Sigmoid colon (tissue), 7 donors: ENCODE data around the gene KIF4A. TPM values are rescaled to one million over a fixed set of nuclear protein-coding genes. Genes with fewer than 3 reads are reported as not detected.

ENCODE experiments used
- DNase-seq: peaks from one replicate; pipeline ENCODE4 v3.0.0-alpha.2; 2019
- H3K27ac ChIP-seq, 4 donors: fragments of 200-600 bp; sonication (generic); one replicate each; pipeline ENCODE4 v1.5.1; 2016 to 2019; ENCODE audit warnings: mild to moderate bottlenecking in 1 of 4
- H3K27me3 ChIP-seq, 3 donors: fragments of 200-600 bp; sonication (generic); one replicate each; pipeline ENCODE4 v1.5.1; 2019; ENCODE audit warnings: mild to moderate bottlenecking in 1 of 3
- H3K36me3 ChIP-seq, 4 donors: fragments of 200-600 bp; sonication (generic); one replicate each; pipeline ENCODE4 v1.5.1; 2016 to 2019
- H3K4me1 ChIP-seq, 4 donors: fragments of 200-600 bp; sonication (generic); one replicate each; pipeline ENCODE4 v1.5.1; 2017 to 2019
- H3K4me3 ChIP-seq, 4 donors: fragments of 200-600 bp; sonication (generic); one replicate each; pipeline ENCODE4 v1.5.1; 2017 to 2019; ENCODE audit warnings: mild to moderate bottlenecking in 2 of 4, moderate library complexity in 1 of 4
- H3K9me3 ChIP-seq, 4 donors: fragments of 200-600 bp in 3 of 4; sonication (generic) in 3 of 4; one replicate each; pipeline versions ENCODE4 v1.5.1 to v1.6.1; 2013 to 2019
- EP300 ChIP-seq, 4 donors: sonication (generic); formaldehyde crosslinking; IDR thresholded peaks; one replicate each; pipeline ENCODE4 v1.6.1; 2017; ENCODE audit warnings: antibody characterized with exemption in 4 of 4
- POLR2A ChIP-seq, 2 donors: fragments of 450-650 bp; IDR thresholded peaks; one replicate each; pipeline ENCODE4 v1.6.1; 2016; ENCODE audit warnings: antibody characterized with exemption in 2 of 2, mild to moderate bottlenecking in 2 of 2, moderate library complexity in 2 of 2
- POLR2AphosphoS5 ChIP-seq, 4 donors: sonication (generic); formaldehyde crosslinking; IDR thresholded peaks; one replicate each; pipeline ENCODE4 v1.6.1; 2017; ENCODE audit warnings: antibody characterized with exemption in 4 of 4
- WGBS, 2 donors: extraction: QIAGEN DNeasy Blood & Tissue Kit; methylation state at CpG; one replicate each; pipeline ENCODE4 v1.1.7; 2013; 5-methylcytosine and 5-hydroxymethylcytosine counted together
- intact Hi-C: fragments of 100-400 bp; cut with DNase I; formaldehyde crosslinking; loops from one replicate; pipeline ENCODE4 v1.15.1; 2023
- polyA plus RNA-seq, 3 donors: library from polyadenylated mRNA; stranded (reverse); fragments of 200-250 nt; gene quantifications; one replicate each; pipeline ENCODE4 v1.2.3, GENCODE V29; 2013
- total RNA-seq, 4 donors: library from RNA; depleted of rRNA; stranded (reverse); fragments of >200 nt; gene quantifications; one replicate each; pipeline ENCODE4 v1.1.0, GENCODE V29; 2016
- TF ChIP-seq, protein P1 (sequence below), 4 experiments: fragments of 450-650 bp in 3 of 4; fragments of 200-600 bp in 1 of 4; IDR thresholded peaks; one replicate each; pipeline ENCODE4 v1.5.1; 2016 to 2019; ENCODE audit warnings: antibody characterized with exemption in 4 of 4, mild to moderate bottlenecking in 3 of 4, moderate library complexity in 2 of 4
- donor health status: healthy with polysubstance abuse.
- donor health status: Bipolar disorder and iron deficiency.
- donor health status: healthy.

KIF4A gene
- total and polyA plus RNA-seq, 7 donors, result 0.16 to 5.5 (median 0.55) TPM

DNA sequence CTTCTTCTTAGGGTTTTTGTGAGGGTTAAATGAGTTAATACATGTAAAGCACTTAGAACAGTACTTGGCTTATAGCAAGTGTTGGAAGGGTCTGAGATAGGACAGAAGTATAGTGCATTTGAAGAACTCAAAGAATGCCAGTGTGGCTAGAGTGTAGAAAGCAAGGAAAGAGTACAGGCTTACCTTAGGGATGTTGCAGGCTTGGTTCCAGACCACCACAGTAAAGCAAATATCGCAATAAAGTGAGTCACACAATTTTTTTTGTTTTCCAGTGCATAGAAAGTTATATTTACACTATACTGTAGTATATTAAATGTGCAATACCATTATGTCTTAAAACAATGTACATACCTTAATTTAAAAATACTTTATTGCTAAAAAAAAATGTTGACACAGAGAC is 41.3 kb downstream of the KIF4A start:
- 100% methylated on average over 1 of the region's 1 CpG for WGBS, 2 donors
- Histone ChIP-seq H3K36me3 (no peaks in the 10 kb centered on the region), H3K9me3 (no peaks in the 10 kb centered on the region), H3K27ac (no peak overlapping the region), H3K27me3 (no peaks in the 10 kb centered on the region), H3K4me3 (no peak overlapping the region), H3K4me1 (no peaks in the 10 kb centered on the region)
- no peak for DNase-seq
- intact Hi-C loops, result no loop called here
- no peak for TF ChIP-seq POLR2AphosphoS5 (IDR thresholded peaks at IDR 0.05)
- no peak for TF ChIP-seq EP300 (IDR thresholded peaks at IDR 0.05)
- TF ChIP-seq, protein P1, sequence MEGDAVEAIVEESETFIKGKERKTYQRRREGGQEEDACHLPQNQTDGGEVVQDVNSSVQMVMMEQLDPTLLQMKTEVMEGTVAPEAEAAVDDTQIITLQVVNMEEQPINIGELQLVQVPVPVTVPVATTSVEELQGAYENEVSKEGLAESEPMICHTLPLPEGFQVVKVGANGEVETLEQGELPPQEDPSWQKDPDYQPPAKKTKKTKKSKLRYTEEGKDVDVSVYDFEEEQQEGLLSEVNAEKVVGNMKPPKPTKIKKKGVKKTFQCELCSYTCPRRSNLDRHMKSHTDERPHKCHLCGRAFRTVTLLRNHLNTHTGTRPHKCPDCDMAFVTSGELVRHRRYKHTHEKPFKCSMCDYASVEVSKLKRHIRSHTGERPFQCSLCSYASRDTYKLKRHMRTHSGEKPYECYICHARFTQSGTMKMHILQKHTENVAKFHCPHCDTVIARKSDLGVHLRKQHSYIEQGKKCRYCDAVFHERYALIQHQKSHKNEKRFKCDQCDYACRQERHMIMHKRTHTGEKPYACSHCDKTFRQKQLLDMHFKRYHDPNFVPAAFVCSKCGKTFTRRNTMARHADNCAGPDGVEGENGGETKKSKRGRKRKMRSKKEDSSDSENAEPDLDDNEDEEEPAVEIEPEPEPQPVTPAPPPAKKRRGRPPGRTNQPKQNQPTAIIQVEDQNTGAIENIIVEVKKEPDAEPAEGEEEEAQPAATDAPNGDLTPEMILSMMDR (IDR thresholded peaks at IDR 0.05), result no peak
- no peak for TF ChIP-seq POLR2A (IDR thresholded peaks at IDR 0.05)

DNA sequence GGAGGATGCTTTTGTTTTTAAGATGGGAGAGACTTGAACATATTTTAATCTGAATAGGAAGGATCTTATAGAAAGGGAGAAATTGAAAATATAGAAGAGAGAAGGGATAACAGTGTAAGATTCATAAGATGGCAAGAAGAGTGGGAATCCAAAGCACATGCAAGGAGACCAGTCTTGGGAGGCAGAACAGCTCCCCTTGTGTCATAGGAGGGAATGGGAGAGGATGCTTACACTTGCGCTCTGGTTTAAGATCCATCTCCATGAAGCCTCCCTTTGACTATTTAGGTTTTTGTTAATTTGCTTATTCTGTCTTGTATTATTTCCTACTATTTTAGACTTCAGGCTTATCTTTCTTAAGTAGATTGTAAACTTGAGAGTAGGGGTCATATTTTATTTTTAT is 42.7 kb downstream of the KIF4A start:
- no peak for DNase-seq
- H3K4me1 ChIP-seq, result no peaks in the 10 kb centered on the region
- TF ChIP-seq EP300 (IDR thresholded peaks at IDR 0.05) (no peak), POLR2AphosphoS5 (IDR thresholded peaks at IDR 0.05) (no peak), POLR2A (IDR thresholded peaks at IDR 0.05) (no peak)
- TF ChIP-seq, protein P1 (IDR thresholded peaks at IDR 0.05), result no peak
- H3K9me3 ChIP-seq, result no peaks in the 10 kb centered on the region
- H3K4me3 ChIP-seq, result no peak overlapping the region
- intact Hi-C loops, result no loop called here
- no peaks in the 10 kb centered on the region for H3K36me3 ChIP-seq
- WGBS, 2 donors, result 96 to 100% methylated on average over 1 of the region's 1 CpG
- no peaks in the 10 kb centered on the region for H3K27me3 ChIP-seq
- H3K27ac ChIP-seq, result no peak overlapping the region

DNA sequence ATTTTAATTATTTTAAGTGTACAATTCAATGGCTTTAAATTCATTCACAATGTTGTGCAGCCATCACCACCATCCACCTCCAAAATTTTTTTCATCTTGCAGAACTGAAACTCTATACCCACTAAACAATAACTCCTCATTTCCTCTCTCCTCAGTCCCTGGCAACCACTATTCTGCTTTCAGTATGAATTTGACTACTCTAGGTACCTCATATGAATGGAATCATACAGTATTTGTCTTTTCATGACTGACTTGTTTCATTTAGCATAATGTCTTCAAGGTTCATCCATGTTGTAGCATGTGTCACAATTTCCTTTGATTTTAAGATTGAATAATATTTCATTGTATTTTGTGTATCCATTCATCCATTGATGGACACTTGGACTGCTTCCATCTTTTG is 46.9 kb downstream of the KIF4A start:
- no peak for DNase-seq
- H3K4me3 ChIP-seq, result no peak overlapping the region
- no peaks in the 10 kb centered on the region for H3K4me1 ChIP-seq
- H3K27me3 ChIP-seq, result no peaks in the 10 kb centered on the region
- no peaks in the 10 kb centered on the region for H3K36me3 ChIP-seq
- intact Hi-C loops, result no loop called here
- no peak overlapping the region for H3K27ac ChIP-seq
- no peaks in the 10 kb centered on the region for H3K9me3 ChIP-seq
- TF ChIP-seq, protein P1 (IDR thresholded peaks at IDR 0.05), result no peak
- TF ChIP-seq POLR2AphosphoS5 (IDR thresholded peaks at IDR 0.05) (no peak), POLR2A (IDR thresholded peaks at IDR 0.05) (no peak), EP300 (IDR thresholded peaks at IDR 0.05) (no peak)

DNA sequence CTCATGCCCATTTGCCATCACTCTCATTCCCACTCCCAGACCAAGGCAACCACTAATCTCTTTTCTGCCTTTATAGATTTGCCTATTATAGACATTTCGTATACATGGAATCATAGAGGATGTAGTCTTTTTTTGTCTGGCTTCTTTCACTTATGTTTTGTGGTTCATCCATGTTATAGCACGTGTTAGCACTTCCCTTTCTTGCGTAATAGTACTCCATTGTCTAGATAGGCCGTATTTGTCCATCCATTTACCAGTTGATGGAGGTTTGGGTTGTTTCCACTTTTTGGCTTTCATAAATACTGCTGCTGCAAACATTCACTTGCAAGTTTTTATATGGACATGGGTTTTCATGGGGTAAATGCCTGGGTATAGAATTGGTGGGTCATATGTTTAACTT is 48.4 kb downstream of the KIF4A start:
- DNase-seq, result no peak
- Histone ChIP-seq H3K36me3 (no peaks in the 10 kb centered on the region), H3K27ac (no peak overlapping the region), H3K4me3 (no peak overlapping the region), H3K27me3 (no peaks in the 10 kb centered on the region), H3K4me1 (no peaks in the 10 kb centered on the region), H3K9me3 (no peaks in the 10 kb centered on the region)
- intact Hi-C loops, result no loop called here
- WGBS, 2 donors, result 87 to 93% methylated on average over 4 of the region's 4 CpGs
- TF ChIP-seq EP300 (IDR thresholded peaks at IDR 0.05) (no peak), POLR2AphosphoS5 (IDR thresholded peaks at IDR 0.05) (no peak), POLR2A (IDR thresholded peaks at IDR 0.05) (no peak)
- TF ChIP-seq, protein P1 (IDR thresholded peaks at IDR 0.05), result no peak

DNA sequence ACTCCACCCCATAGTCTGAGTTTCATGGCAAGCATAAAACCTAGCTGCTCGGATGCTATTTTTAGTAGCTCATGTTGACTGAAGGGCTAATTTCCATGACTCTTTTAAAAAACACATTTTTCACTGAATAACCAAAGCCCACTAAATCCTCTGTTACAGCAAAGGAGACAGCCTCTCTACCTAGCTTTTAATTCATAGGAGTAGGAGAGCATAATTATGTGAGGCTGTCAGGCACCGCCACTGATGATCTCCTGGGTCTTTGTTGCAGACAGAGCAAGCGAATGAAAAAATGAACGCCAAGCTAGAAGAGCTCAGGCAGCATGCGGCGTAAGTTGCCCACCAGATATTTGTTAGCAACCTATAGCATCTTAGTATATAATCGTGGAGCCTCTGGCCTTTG is 53.5 kb downstream of the KIF4A start:
- H3K27ac ChIP-seq, result no peak overlapping the region
- H3K4me1 ChIP-seq, result no peaks in the 10 kb centered on the region
- intact Hi-C loops, result no loop called here
- WGBS, 2 donors, result 98% methylated on average over 7 of the region's 7 CpGs
- TF ChIP-seq, protein P1 (IDR thresholded peaks at IDR 0.05), result no peak
- TF ChIP-seq POLR2A (IDR thresholded peaks at IDR 0.05), result no peak
- TF ChIP-seq POLR2AphosphoS5 (IDR thresholded peaks at IDR 0.05), result no peak
- TF ChIP-seq EP300 (IDR thresholded peaks at IDR 0.05), result no peak
- H3K9me3 ChIP-seq, result no peaks in the 10 kb centered on the region
- no peak for DNase-seq
- no peak overlapping the region for H3K4me3 ChIP-seq
- H3K36me3 ChIP-seq, result no peaks in the 10 kb centered on the region
- no peaks in the 10 kb centered on the region for H3K27me3 ChIP-seq
